Cardiac muscle cell (in vitro differentiated cells and primary cell): Measurements from ENCODE around the gene TRIAP1. TPM values are rescaled to one million over a fixed set of nuclear protein-coding genes. Genes with fewer than 3 reads are reported as not detected.

Experiments used
- DNase-seq, 2 donors: peaks; one replicate each; pipeline versions ENCODE4 v3.0.0 to v3.0.0-alpha.2; 2010 to 2017; ENCODE audit warnings: low read depth in 1 of 2, low spot score in 1 of 2
- H3K27ac ChIP-seq: fragments of 200-600 bp; sonication (generic); 2 replicates; pipeline ENCODE4 v1.5.1; 2016
- H3K27me3 ChIP-seq: fragments of 200-600 bp; sonication (generic); 2 replicates; pipeline ENCODE4 v1.6.0; 2016; ENCODE audit warnings: control low read depth
- H3K36me3 ChIP-seq: fragments of 200-600 bp; sonication (generic); 2 replicates; pipeline ENCODE4 v1.5.1; 2016; ENCODE audit warnings: control low read depth
- H3K4me1 ChIP-seq: fragments of 200-600 bp; sonication (generic); 2 replicates; pipeline ENCODE4 v1.8.1; 2017; ENCODE audit warnings: low read depth, mild to moderate bottlenecking, mixed run types
- H3K4me3 ChIP-seq: fragments of 200-600 bp; sonication (generic); 2 replicates; pipeline ENCODE4 v1.5.1; 2016; ENCODE audit warnings: mild to moderate bottlenecking
- H3K9me3 ChIP-seq: fragments of 200-600 bp; sonication (generic); 2 replicates; pipeline ENCODE4 v1.5.1; 2017; ENCODE audit warnings: low read depth, mild to moderate bottlenecking, control low read depth
- polyA plus RNA-seq: library from polyadenylated mRNA; unstranded; fragments of >200 nt; fragmentation: Nextera tagmentation; extraction: Ambion mirVana; gene quantifications from 2 replicates; pipeline ENCODE4 v1.2.1, GENCODE V29; 2016
- total RNA-seq: library from RNA; depleted of rRNA; stranded (reverse); fragments of >200 nt; gene quantifications from 2 replicates; pipeline ENCODE4 v1.2.3, GENCODE V29; 2016
- TF ChIP-seq, protein P1 (sequence below): IDR thresholded peaks from 2 replicates; pipeline ENCODE4 v1.5.1; 2012; ENCODE audit warnings: low read depth, mild to moderate bottlenecking, low read length

Gene TRIAP1
- total and polyA plus RNA-seq, 2 experiments from 2014 or later = 11.9 to 58.8 TPM

DNA sequence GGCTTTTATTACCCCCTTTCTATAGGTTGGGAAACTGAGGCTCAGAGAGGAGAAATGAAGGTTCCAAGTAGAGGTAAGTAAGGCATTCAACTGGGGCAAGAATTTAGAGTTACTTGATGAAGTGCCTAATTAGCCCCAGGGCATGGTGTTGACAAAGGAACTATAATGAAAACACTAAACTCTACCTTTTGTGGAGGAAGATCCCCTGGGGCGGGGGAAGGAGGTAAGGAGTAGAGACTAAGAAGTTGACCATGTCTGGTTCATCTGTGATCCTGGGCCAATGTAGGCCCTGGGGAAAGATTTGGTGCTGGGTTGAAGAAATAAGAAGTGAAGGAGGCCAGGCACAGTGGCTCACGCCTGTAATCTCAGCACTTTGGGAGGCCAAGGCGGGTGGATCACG, 24.5 kb downstream of the TRIAP1 start:
- Histone ChIP-seq H3K4me1 (no peaks in the 10 kb centered on the region), H3K4me3 (no peak overlapping the region), H3K9me3 (no peaks in the 10 kb centered on the region), H3K36me3 (no peaks in the 10 kb centered on the region), H3K27me3 (no peaks in the 10 kb centered on the region), H3K27ac (no peak overlapping the region)
- DNase-seq = no peak
- TF ChIP-seq, protein P1, sequence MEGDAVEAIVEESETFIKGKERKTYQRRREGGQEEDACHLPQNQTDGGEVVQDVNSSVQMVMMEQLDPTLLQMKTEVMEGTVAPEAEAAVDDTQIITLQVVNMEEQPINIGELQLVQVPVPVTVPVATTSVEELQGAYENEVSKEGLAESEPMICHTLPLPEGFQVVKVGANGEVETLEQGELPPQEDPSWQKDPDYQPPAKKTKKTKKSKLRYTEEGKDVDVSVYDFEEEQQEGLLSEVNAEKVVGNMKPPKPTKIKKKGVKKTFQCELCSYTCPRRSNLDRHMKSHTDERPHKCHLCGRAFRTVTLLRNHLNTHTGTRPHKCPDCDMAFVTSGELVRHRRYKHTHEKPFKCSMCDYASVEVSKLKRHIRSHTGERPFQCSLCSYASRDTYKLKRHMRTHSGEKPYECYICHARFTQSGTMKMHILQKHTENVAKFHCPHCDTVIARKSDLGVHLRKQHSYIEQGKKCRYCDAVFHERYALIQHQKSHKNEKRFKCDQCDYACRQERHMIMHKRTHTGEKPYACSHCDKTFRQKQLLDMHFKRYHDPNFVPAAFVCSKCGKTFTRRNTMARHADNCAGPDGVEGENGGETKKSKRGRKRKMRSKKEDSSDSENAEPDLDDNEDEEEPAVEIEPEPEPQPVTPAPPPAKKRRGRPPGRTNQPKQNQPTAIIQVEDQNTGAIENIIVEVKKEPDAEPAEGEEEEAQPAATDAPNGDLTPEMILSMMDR = no peak

DNA sequence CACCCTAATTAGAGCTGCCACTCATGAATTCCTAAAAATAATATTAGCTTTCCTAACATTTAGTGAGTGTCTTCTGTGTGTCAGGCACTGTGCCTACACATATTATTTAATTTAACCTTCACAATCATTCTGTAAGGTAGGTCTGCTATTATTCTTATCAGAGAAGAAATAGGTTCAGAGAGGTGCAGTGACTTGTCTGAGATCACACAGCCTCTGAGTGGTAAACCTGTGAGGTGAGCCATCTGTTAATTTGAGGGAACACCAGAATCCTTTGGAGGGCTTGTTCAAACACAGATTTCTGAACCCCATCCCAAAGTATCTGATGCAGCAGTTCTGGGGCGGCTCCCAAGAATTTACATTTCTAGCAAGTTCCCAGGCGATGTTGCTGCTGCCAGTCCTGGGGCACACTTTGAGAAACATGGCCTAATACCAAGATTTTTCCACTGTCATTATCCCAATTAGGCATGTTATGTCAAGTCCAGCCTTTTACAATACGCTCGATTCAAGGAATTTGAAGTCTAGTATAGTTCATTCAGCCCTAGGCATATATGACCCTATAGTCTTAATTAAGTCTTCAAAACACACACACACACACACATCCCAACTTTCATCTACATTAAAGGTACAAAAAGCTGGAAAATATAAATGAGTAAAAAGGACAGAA, 28.1 kb downstream of the TRIAP1 start:
- H3K4me3 ChIP-seq = no peak overlapping the region
- no peaks in the 10 kb centered on the region for H3K36me3 ChIP-seq
- TF ChIP-seq, protein P1 = no peak
- no peak for DNase-seq
- H3K27ac ChIP-seq = no peak overlapping the region
- peaks cover 10% of the 10 kb centered on the region for H3K4me1 ChIP-seq
- no peaks in the 10 kb centered on the region for H3K9me3 ChIP-seq
- H3K27me3 ChIP-seq = no peaks in the 10 kb centered on the region

DNA sequence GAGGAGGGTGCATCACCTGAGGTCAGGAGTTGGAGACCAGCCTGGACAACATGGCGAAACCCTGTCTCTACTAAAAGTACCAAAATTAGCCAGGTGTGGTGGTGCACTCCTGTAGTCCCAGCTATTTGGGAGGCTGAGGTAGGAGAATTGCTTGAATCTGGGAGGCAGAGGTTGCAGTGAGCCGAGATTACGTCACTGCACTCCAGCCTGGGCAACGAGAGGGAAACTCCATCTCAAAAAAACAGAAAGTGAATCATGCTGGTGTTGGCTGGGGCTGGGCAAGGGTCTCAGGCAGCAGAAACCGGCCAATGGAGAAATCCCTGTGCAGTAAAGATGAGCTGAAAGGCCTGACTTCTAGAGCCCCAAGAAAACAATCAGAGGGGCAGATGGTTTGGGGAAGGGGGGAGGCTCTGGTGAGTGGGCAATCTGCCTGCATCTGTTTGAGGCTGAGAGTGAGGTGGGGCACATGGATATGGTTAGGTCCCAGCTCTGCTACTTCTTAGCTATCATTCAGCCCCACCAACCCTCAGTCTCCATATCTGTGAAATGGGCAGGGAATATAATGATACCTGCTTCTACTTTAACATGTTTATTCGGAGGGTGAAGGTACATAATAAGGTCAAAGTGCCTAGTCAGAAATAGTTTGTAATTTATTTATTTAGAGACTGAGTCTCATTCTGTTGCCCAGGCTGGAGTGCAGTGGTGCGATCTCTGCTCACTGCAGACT, 29.5 kb downstream of the TRIAP1 start:
- H3K9me3 ChIP-seq = no peaks in the 10 kb centered on the region
- TF ChIP-seq, protein P1 = no peak
- no peaks in the 10 kb centered on the region for H3K27me3 ChIP-seq
- H3K27ac ChIP-seq = no peak overlapping the region
- H3K4me3 ChIP-seq = no peak overlapping the region
- H3K36me3 ChIP-seq = no peaks in the 10 kb centered on the region
- DNase-seq = no peak
- peaks cover 10% of the 10 kb centered on the region for H3K4me1 ChIP-seq

DNA sequence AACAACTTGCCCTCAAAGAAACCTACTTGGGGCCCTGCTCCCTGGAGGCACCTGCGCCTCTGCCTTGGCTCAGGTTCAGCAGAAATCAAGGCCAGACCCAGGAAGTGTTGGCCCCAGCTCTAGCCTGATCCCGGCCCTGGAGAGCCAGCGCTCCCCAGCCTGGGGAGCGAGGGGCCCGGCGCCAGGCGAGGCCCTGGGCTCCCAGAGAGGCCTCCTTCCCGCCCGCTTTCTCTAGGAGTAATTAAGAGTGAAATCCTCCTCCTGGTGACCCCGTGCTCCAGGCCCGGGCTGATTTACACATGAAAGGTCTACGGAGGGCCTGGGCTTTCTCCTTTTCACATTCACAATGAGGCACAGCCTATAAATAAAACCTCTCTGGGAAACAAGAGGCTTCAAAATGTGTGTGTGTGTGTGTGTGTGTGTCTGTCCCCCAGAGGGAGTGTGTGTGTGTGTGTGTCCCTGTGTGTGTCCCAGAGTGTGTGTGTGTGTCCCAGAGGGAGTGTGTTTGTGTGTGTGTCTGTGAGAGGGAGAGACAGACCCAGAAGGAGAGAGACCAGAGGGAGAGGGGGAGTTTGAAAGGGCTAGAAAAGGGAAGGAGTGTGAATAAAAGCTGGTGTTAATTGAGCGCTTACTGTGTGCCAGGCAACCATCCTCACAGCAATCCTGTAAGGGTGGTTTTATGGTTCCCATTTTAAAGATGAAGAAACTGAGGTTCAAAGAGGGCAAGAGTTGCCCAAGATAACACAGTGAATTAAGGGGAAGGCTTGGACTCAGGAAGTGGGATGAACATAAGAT, 32.1 kb downstream of the TRIAP1 start:
- TF ChIP-seq, protein P1 = no peak
- DNase-seq = peak in 1 of 2 donors; percentile 82
- no peaks in the 10 kb centered on the region for H3K36me3 ChIP-seq
- H3K9me3 ChIP-seq = no peaks in the 10 kb centered on the region
- H3K4me1 ChIP-seq = peaks cover 10% of the 10 kb centered on the region
- H3K27ac ChIP-seq = peak overlapping the region; percentile 96
- H3K4me3 ChIP-seq = no peak overlapping the region
- H3K27me3 ChIP-seq = no peaks in the 10 kb centered on the region

DNA sequence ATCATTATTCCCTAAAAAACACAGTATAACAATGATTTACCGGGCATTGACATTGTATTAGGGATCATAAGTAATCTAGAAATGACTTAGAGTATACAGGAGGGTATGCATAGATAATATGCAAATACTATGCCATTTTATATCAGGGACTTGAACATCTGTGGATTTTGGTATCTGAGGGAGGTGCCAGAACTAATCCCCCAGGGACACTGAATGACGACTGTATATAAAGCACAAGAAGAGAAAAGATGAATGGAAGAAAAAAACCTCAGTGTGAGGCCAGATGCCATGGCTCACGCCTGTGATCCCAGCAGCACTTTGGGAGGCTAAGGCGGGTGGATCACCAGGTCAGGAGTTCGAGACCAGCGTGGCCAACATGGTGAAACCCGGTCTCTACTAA, 33.8 kb downstream of the TRIAP1 start:
- no peak overlapping the region for H3K27ac ChIP-seq
- peak in 1 of 2 donors; percentile 10 for DNase-seq
- H3K4me3 ChIP-seq = no peak overlapping the region
- H3K36me3 ChIP-seq = no peaks in the 10 kb centered on the region
- peaks cover 10% of the 10 kb centered on the region for H3K4me1 ChIP-seq
- TF ChIP-seq, protein P1 = no peak
- no peaks in the 10 kb centered on the region for H3K9me3 ChIP-seq
- H3K27me3 ChIP-seq = no peaks in the 10 kb centered on the region
